ENCODE results near the gene PLEKHA6. TPM values are rescaled to one million over a fixed set of nuclear protein-coding genes. Genes with fewer than 3 reads are reported as not detected.
A peak's percentile ranks its signal among the peaks of the same experiment; 100 is the strongest.

PLEKHA6 gene
- total and polyA plus RNA-seq, 12 donors: 3.3 to 34.9 (median 18.1) TPM

DNA sequence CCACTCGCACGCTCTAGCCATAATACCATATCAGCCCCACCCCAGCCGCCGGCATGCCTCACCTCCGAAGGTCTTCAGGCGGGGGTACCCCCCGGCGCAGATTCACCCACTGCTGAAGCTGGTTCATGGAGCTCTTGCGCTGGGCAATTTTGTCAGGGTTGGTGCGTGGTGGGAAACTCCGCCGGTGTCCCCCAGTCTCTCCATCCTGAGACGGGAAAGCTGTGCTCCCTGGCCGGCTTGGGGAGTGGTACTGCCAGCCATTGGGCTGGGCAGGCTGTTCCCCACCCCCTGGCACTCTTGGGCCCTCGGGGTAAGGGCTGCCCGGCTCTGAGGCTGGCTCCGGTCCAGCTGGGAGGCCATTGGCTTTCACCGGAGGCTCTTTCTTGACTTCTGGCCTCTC is 100.5 kb downstream of the PLEKHA6 start:
- TF ChIP-seq, protein P1, sequence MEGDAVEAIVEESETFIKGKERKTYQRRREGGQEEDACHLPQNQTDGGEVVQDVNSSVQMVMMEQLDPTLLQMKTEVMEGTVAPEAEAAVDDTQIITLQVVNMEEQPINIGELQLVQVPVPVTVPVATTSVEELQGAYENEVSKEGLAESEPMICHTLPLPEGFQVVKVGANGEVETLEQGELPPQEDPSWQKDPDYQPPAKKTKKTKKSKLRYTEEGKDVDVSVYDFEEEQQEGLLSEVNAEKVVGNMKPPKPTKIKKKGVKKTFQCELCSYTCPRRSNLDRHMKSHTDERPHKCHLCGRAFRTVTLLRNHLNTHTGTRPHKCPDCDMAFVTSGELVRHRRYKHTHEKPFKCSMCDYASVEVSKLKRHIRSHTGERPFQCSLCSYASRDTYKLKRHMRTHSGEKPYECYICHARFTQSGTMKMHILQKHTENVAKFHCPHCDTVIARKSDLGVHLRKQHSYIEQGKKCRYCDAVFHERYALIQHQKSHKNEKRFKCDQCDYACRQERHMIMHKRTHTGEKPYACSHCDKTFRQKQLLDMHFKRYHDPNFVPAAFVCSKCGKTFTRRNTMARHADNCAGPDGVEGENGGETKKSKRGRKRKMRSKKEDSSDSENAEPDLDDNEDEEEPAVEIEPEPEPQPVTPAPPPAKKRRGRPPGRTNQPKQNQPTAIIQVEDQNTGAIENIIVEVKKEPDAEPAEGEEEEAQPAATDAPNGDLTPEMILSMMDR (IDR thresholded peaks at IDR 0.05): no peak
- DNase-seq (no peak), ATAC-seq (no peak)
- H3K36me3 ChIP-seq: peaks cover 0 to 77% (median 0%) of the 10 kb centered on the region in 9 donors
- H3K9me3 ChIP-seq: no peaks in the 10 kb centered on the region
- no peak overlapping the region for H3K4me3 ChIP-seq
- intact Hi-C loops (cut with DNase I): loop anchor here in 7 of 10 donors (2.0 to 10.0 kb wide), 5 partner anchors 48 to 108 kb away; no protein-coding TSS in a partner anchor
- WGBS, 2 donors: 87 to 89% methylated on average over 18 of the region's 18 CpGs
- H3K27me3 ChIP-seq: no peaks in the 10 kb centered on the region
- peak overlapping the region in 1 of 10 donors; percentile 31 for H3K27ac ChIP-seq
- H3K4me1 ChIP-seq: peaks cover 7 to 24% (median 17%) of the 10 kb centered on the region in 9 donors

DNA sequence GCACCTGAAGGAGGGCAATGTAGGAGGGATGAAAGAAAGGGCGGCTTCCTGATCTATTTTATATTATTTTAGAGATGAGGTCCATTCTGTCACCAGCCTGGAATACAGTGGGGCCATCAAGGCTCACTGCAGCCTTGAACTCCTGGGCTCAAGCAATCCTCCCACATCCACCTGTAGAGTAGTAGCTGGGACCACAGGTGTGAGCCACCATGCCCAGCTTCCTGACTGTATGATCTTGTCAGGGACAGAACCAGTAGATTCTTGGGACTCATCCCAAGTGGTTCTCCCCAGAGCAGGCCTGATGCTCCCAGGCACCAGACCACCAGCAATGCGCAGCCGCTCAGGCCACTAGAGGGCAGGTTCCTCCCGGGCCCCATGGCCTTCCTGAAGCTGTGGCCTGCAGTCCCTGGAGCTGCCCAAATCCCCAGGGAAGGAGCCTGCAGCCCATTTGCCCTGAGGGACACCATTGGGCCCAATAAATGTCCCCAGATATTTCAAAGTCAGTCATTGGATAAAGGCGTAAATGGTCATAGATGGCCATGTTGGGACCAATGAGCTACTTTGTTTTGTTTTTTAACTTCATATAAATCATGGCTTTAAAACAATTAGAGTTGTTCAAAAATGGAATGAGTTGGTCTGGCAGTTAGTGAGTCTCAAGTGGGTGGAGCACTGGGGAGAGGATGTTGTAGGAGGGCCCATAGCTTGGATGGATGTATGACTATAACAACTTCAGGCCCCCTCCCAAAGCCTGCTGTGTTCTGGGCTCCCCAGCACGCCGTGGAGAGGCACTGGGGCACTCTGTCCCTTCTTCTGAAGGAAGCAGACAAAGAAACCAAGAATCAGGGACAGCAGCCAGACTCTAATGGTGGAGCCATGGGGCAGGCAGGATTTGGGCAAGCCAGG is 101.3 kb downstream of the PLEKHA6 start:
- no peaks in the 10 kb centered on the region for H3K9me3 ChIP-seq
- intact Hi-C loops (cut with DNase I): loop anchor here in 9 of 10 donors (1.0 to 10.0 kb wide), 6 partner anchors 49 to 109 kb away; no protein-coding TSS in a partner anchor
- ATAC-seq: peak; percentile 56 to 82 (median 68)
- H3K4me1 ChIP-seq: peaks cover 1 to 21% (median 10%) of the 10 kb centered on the region in 9 donors
- 67 to 70% methylated on average over 7 of the region's 7 CpGs for WGBS, 2 donors
- peaks cover 0 to 78% (median 0%) of the 10 kb centered on the region in 9 donors for H3K36me3 ChIP-seq
- DNase-seq: peak; percentile 59 to 64
- H3K27ac ChIP-seq: peak overlapping the region in 1 of 10 donors; percentile 31
- TF ChIP-seq, protein P1 (IDR thresholded peaks at IDR 0.05): peak; percentile 44 to 77 (median 69)
- H3K4me3 ChIP-seq: no peak overlapping the region
- H3K27me3 ChIP-seq: no peaks in the 10 kb centered on the region

DNA sequence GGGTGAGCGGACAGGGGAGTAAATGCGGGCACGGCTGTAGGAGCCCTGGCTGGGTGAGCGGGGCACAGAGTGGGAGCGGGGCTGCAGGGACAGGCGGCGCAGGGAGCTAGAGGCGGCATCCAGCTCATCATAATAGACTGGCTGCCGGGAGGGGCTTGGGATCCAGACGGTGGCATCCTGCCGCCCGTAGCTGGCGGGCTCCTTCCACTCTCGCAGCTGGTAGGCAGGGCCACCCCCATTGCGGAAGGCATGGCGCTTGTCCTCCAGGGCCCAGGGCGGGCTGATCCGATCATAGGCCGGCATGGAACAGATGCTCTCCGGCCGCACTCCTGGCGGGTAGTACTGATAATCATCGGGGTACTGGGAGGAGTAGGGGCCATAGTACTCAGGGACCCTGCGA is 102.3 kb downstream of the PLEKHA6 start:
- Histone ChIP-seq H3K27ac (no peak overlapping the region), H3K4me1 (peaks cover 0 to 19% (median 0%) of the 10 kb centered on the region in 9 donors), H3K9me3 (no peaks in the 10 kb centered on the region), H3K27me3 (no peaks in the 10 kb centered on the region), H3K4me3 (no peak overlapping the region), H3K36me3 (peaks cover 0 to 74% (median 0%) of the 10 kb centered on the region in 9 donors)
- intact Hi-C loops (cut with DNase I): loop anchor here in 5 of 10 donors (5.0 to 10.0 kb wide), 4 partner anchors 50 to 110 kb away; no protein-coding TSS in a partner anchor
- WGBS, 2 donors: 93 to 94% methylated on average over 24 of the region's 24 CpGs
- DNase-seq (no peak), ATAC-seq (no peak)
- TF ChIP-seq, protein P1 (IDR thresholded peaks at IDR 0.05): no peak

DNA sequence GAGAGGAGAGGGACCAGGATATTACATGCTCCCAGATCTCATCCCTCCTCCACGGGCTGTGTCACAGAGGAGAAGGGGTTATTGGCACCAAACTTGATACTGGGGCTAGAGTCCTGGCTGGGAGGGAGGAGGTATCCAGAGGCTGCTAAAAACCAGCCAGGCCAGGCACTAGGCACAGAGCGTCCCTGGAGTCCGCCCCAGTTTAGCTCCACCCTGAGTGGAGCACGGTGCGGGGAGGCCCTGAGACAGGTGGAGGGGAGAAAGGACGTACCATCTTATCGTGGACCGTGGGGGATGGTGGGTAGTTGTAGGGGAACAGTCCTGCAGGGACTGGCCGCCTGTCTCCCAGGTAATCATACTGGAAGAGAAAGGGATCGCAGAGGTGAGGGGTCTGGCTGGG is 103.2 kb downstream of the PLEKHA6 start:
- peak in 1 of 8 donors; percentile 18 for ATAC-seq

More for the DNA sequence above, 103.2 kb downstream of the PLEKHA6 start:
- H3K27ac ChIP-seq: no peak overlapping the region
- no peaks in the 10 kb centered on the region for H3K9me3 ChIP-seq
- no peaks in the 10 kb centered on the region for H3K27me3 ChIP-seq
- peaks cover 0 to 22% (median 0%) of the 10 kb centered on the region in 9 donors for H3K4me1 ChIP-seq
- no peak for DNase-seq
- intact Hi-C loops (cut with DNase I): loop anchor here in 5 of 10 donors (5.0 to 10.0 kb wide), 4 partner anchors 51 to 111 kb away; no protein-coding TSS in a partner anchor
- no peak overlapping the region for H3K4me3 ChIP-seq
- 78 to 81% methylated on average over 10 of the region's 10 CpGs for WGBS, 2 donors
- TF ChIP-seq, protein P1 (IDR thresholded peaks at IDR 0.05): no peak
- peaks cover 0 to 66% (median 0%) of the 10 kb centered on the region in 9 donors for H3K36me3 ChIP-seq

Data from heart right ventricle (tissue), 16 donors.